G401 (cell line): ENCODE data around the gene ZNF414. TPM values are rescaled to one million over a fixed set of nuclear protein-coding genes. Genes with fewer than 3 reads are reported as not detected.
"Not testable (repeated sequence)": the region's sequence is repeated elsewhere in the genome, so short reads cannot be mapped to it uniquely, and the experiment has no call there.

Experiments
- DNase-seq: peaks from one replicate; pipeline ENCODE4 v3.0.0-alpha.2; 2015; ENCODE audit warnings: low spot score
- in situ Hi-C: cut with HindIII; loops from 2 replicates; pipeline ENCODE4 v1.10.0; 2016; ENCODE audit warnings: low sequenced_read_pairs, mixed read lengths
- total RNA-seq: library from RNA; depleted of rRNA; stranded (reverse); fragments of >200 nt; shearing (Covaris generic); gene quantifications from 2 replicates; pipeline ENCODE4 v1.2.3, GENCODE V29; 2014

Gene ZNF414
- total RNA-seq, 1 experiment from 2014 or later, result not detected

GRCh38 chr19:8526345-8527091 lies 12.6 kb upstream of the ZNF414 start:
- peak; percentile 75 for DNase-seq
- in situ Hi-C loops, result loop anchor here (10.0 kb wide), 1 partner anchor 82 kb away; the partner anchor contains the start of gene HNRNPM

GRCh38 chr19:8525401-8525684 lies 11.4 kb upstream of the ZNF414 start:
- DNase-seq, result no peak
- in situ Hi-C loops, result loop anchor here (10.0 kb wide), 1 partner anchor 81 kb away; the partner anchor contains the start of gene HNRNPM

GRCh38 chr19:8519388-8519787 lies 5.4 kb upstream of the ZNF414 start:
- DNase-seq, result no peak
- in situ Hi-C loops, result no loop called here

GRCh38 chr19:8518536-8518935 lies 4.6 kb upstream of the ZNF414 start:
- DNase-seq, result no peak
- in situ Hi-C loops, result no loop called here

DNA sequence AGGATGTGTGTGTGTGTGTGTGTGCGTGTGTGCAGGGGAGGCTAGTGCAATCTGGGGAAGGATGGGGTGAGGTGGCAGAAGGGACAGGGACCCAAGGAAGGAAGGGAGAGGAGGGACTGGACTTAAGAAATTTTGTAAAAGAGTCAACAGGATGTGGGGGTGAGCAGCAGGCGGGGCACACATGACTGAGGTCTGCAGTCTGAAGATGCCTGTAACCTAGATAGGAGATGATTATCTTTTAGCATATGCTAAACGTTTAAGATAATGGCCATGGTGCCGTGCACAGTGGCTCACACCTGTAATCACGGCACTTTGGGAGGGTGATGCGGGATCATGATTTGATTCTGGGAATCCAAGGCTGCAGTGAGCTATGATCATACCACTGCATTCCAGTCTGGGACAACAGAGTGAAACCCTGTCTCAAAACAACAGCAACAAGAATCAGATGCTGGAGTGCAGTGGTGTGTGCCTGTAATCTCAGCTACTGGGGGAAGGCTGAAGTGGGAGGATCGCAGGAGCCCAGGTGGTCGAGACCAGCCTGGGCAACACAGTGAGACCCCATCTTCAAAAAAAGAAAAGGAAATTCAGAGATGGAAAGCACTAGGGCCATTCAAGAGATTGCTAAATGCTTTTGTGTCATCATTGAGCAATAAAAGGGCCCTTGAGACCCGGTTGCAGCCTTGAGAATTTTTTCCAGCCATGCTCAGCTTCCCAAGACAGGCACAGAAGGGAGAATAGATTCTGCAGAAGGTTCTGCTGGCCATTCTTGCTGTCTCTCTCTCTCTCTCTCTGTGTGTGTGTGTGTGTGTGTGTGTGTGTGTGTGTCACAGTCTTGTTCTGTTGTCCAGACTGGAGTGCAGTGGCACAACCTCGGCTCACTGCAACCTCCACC lies 3.8 kb upstream of the ZNF414 start:
- DNase-seq, result no peak
- in situ Hi-C loops, result no loop called here

DNA sequence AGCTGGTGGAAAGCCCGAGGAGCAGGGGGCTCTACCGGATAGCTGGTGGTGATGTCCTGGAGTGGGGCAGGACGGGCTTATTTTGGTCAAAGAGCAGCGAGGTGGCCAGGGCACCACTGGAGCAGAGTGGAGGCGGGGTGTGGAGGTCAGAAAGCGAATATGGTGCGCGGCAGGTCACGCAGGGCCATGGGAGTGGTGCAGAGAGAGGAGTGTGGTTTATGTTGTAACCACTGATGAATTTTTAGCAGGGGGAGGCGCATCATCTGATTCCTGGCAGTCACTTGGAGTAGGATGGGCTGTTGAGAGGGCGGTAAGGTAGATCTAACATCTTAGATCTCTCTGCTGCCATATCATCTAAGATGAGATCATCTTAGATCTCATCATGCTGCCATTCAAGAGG lies 1.4 kb upstream of the ZNF414 start:
- in situ Hi-C loops, result no loop called here
- no peak for DNase-seq

DNA sequence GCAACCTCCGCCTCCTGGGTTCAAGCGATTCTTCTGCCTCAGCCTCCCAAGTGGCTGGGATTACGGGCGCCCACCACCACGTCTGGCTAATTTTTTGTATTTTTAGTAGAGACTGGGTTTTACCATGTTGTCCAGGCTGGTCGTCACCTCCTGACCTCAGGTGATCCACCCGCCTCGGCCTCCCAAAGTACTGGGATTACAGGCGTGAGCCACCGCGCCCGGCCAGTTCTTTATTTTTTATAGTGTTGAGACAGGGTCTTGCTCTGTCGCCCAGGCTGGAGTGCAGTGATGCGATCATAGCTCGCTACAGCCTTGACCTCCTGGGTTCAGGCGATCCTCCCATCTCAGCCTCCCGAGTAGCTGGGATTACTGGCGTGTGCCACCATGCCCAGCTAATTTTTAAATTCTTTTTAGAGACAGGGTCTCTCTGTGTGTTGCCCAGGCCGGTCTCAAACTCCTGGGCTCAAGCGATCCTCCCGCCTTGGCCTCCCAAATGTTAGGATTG lies 590 bp upstream of the ZNF414 start:
- DNase-seq, in situ Hi-C loops: not testable (repeated sequence)

DNA sequence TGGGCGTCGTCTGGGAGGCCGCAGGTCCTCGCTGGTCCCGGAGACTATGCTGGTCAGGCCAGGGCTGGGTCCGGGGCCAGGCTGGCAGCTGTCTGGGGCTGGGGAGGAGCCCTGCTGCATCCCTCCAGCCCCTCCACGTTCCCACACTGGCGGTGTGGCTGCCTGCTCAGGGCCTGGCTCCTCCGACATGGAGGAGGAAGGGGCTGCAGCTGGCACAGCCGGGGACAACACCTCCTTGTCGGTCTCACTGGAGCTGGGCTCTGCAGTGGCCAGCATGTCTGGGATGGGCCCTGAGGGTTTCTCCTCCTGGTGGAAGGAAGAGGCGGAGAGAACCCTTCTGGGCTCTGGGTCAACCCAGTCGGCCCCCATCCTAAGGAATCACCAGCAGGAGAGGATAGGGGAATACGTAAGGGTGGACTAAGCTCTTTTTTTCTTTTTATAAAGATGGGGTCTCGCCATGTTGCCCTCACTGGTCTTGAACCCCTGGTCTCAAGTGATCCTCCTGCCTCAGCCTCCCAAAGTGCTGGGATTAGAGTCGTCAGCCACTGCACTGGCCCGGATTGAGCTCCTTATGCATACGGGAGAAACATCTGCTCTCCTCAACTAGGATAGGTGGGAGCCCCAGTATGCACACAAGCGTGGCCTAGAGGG lies 806 bp downstream of the ZNF414 start:
- no peak for DNase-seq
- in situ Hi-C loops, result no loop called here

GRCh38 chr19:8512115-8512967 lies 1.6 kb downstream of the ZNF414 start:
- DNase-seq, result peak; percentile 30
- in situ Hi-C loops, result no loop called here

GRCh38 chr19:8511573-8512101 lies 2.3 kb downstream of the ZNF414 start:
- no peak for DNase-seq
- in situ Hi-C loops, result no loop called here

DNA sequence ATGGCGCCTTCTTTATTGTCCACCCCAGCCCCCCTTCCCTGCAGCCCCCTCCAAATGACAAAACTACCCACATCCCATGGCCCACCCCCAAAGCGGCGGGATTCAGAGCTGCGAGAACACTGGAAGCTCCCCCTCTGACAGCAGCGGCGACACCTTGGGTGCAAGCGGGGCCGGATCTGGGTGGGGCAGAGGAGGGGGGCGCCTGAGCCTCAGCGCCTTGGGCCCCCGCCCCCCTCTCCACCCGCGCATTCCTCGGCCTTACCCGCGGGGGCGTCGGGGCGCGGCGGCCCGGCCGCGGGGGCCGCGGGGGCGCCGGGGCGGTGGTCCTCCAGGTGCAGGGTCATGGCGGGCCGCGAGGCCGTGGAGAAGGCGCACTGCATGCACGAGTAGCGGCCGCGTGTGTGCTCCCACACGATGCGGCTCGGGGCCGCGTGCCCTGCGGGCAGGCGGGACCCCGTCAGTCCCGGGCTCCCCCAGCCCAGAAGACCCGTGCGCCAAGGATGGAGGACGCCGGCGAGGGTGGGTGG lies 3.3 kb downstream of the ZNF414 start:
- in situ Hi-C loops, result no loop called here
- no peak for DNase-seq

DNA sequence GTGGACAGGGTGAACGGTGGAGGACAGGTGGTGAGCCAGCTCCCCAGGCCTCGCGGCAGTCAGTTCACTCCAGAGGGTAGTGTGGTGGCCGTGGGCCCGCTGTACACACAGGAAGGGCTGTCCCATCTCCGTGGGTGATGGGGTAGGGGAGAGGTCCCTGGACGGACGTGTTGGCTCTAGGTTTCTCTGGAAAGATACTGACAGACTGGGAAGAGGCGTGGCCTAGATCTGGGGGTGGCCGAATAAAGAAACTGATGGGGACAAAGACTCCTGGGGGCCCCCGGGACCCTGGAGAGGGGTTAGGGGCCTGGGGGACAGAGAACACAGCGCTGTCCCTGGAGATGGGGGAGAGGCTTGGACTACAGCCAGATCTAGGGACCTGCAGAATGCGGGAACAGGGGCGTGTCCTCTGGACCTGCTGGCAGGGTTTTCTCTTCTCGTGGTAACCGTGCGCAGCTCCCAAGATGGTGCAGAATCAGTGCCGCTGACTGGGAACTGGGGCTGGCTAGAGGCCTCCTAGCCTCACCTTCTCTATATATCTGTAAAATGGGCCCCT lies 7.5 kb downstream of the ZNF414 start:
- peak; percentile 64 for DNase-seq
- in situ Hi-C loops, result no loop called here

DNA sequence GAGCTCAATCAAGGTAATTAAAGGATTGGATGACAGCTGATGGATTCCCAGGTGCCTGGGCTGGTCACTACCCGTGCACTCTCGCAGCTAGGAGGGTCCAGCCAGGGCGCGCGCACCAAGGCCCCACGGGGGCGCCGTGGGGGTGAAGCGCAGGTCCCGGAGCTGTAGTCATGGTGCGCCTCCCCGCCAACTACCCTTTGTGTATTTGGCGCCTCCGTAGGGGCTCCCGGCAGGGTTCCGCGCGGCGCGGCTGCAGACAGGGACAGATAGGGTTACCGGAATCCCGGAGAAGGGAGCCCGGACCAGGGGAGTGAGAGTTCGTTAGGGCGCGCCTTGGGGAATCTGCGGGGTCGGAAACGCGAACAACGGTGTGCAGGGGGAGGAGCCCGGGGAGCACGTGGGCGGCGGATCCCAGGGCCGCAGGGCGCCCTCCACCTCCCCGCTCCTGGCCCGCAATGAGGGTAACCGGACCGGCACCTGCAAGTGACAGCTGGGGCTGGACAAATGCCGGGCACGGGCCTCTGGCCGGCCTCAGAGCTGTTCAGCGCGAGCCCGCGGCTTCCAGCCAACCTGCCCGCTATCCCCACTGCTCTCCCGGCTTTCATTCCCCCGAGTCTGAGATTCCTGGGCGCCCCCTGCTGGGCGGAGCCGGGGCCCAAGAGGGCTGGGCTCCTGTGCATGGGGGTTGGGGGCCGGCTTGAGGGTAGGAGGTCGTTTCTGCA lies 8.1 kb downstream of the ZNF414 start:
- peak; percentile 69 for DNase-seq
- in situ Hi-C loops, result no loop called here

DNA sequence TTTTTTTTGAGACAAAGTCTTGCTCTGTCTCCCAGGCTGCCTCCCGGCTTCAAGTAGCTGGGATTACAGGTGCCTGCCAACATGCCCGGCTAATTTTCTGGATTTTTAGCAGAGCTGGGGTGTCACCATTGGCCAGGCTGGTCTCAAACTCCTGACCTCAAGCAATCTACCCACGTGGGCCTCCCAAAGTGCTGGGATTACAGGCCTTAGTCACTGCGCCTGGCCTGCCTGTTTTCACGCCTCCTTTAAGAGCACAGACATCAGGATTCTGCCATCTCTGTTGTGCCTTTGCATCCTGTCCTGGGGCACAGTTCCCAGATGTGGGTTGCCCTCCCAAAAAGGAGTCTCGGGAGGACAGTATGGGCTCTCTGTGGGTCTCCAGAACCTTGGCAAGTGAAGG lies 9.0 kb downstream of the ZNF414 start:
- in situ Hi-C loops, result no loop called here
- no peak for DNase-seq

DNA sequence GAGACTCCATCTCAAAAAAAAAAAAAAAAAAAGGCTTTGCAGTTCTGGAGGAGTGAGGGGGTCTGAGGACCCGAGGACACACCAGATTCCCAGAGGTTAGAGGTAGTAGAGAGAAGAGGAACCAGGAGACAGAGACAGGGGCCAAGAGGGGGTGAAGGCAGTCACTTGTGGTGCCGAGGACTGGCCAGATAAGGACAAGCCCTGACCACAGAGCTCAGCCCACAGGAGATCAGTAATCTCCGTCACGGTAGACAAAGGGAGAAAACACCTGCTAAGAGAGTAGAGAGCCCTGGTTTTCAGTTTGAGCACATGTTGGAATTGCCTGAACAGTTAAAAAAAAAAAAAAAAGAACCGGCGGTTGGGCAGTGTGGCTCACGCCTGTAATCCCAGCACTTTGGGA lies 9.8 kb downstream of the ZNF414 start:
- no peak for DNase-seq
- in situ Hi-C loops, result no loop called here

DNA sequence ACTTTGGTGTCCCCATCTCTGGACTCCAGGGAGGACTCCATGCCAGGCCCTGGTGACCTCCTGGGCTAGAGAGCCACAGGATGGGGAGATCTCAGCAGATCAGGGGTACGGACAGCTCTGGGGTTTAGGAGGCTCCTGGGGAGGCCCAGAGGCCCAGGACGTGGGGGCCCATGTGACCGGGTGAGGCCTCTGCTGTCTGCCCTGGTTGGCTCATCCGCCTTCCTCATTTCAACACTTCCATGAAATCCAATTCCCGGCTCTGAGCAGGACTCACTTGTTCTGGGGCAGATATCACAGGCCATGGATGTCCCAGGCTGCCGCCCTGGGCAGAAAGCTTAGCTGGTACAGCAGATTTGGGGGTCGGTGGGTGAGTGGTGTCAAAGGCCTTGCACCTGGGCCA lies 10.5 kb downstream of the ZNF414 start:
- no peak for DNase-seq
- in situ Hi-C loops, result no loop called here

GRCh38 chr19:8501981-8502380 lies 12.0 kb downstream of the ZNF414 start:
- DNase-seq, result no peak
- in situ Hi-C loops, result no loop called here

- in situ Hi-C loops, result no loop called here
Observed at GRCh38 chr19:8501516-8501915, 12.5 kb downstream of the ZNF414 start.

More at GRCh38 chr19:8501516-8501915, 12.5 kb downstream of the ZNF414 start:
- DNase-seq, result no peak
